Liver (tissue), 3 donors: ENCODE measurements around the gene ZMYND8.

Source experiments
- CTCF ChIP-seq: fragments of 150-350 bp; IDR thresholded peaks from 2 replicates; pipeline ENCODE4 v1.5.1; 2017; ENCODE audit warnings: improper control_type of control experiment, low read depth, low read length; ENCODE audit not compliant: missing input control
- EGR1 ChIP-seq, 2 donors: IDR thresholded peaks; 2 replicates each; pipeline ENCODE4 v1.6.1; 2016 to 2018; ENCODE audit warnings: antibody characterized with exemption in 2 of 2, low read depth in 2 of 2
- MAX ChIP-seq: IDR thresholded peaks from 2 replicates; pipeline ENCODE4 v1.6.1; 2016; ENCODE audit warnings: antibody characterized with exemption
- RAD21 ChIP-seq, 2 donors: IDR thresholded peaks; 2 replicates each; pipeline ENCODE4 v1.6.1; 2016; ENCODE audit warnings: antibody characterized with exemption in 2 of 2, mild to moderate bottlenecking in 2 of 2
- YY1 ChIP-seq: IDR thresholded peaks from 2 replicates; pipeline ENCODE4 v1.6.1; 2016; ENCODE audit warnings: antibody characterized with exemption, mild to moderate bottlenecking
- donor health status: healthy.
- donor health status: healthy.

- TF ChIP-seq MAX: no peak
- no peak for TF ChIP-seq CTCF
- TF ChIP-seq EGR1 (IDR thresholded peaks at IDR 0.05; ENCODE audit: low read depth in 2 of 2): no peak
- TF ChIP-seq RAD21 (IDR thresholded peaks at IDR 0.05): no peak
- TF ChIP-seq YY1: no peak
Measured at GRCh38 chr20:47359530-47360296, 3.2 kb upstream of the ZMYND8 start.
